ENCODE results near the gene UNK.
A peak's percentile ranks its signal among the peaks of the same experiment; 100 is the strongest.
"Not testable (repeated sequence)": the region's sequence is repeated elsewhere in the genome, so short reads cannot be mapped to it uniquely, and the experiment has no call there.

The UNK gene

GRCh38 chr17:75773808-75774470 is 10.7 kb upstream of the UNK start:
- DNase-seq = no peak

DNA sequence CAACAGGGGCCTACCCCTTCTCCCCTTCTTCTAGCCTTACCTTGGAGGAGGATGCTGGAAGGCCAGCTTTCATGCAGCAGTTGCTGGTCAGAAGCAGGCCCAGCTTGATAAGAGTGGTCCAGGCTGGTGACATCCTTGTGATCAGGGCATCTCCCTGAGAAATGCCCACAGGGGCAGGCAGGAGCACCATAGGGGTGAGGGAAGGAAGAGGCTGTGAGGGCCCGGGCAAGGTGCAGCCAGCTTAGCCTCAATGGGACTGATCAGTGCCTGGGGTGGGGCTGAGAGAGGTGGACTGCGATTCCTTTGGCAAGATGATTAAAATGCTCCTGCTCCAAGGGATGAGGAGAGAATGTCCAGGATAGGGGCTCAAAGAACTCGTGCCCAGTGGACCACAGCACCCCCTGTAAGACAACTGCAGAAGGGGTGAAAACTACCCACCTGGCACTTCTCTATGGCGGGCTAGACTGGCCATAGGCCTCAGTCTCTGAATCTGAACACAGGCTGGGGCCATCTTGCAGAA is 10.1 kb upstream of the UNK start:
- DNase-seq = no peak

DNA sequence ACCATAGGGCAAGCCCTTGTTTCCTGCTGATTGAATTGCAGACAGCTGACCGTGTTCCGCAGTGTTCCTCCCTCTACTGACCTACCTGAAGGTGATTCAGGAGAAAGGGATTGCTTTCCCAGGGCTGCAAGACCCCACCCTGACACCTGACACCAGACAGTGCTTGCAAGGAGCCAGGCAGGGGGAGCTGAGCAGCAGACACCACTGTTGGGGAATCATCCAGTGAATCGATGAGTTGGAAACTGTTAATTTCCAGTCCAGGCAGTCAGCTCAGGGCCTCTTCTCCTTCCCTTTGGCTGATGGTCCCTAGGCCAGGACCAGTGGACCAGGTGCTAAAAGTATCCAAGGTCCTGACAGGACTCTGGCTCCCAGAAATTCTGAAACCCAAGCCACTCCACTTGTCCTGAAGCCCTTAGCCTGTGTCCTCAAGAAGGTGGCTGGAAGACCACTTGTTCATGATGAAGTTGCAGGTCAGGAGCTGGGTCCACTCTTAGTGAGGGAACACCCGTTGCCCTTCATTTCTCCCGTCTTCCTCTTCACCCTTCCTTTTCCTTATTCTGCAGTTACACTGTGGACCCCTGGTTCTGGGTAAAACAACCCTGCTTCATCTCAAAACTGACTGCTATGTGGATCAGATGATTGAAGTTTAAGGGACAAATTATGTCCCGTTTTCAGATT is 9.5 kb upstream of the UNK start:
- no peak for DNase-seq

- no peak for DNase-seq
These were observed 8.0 kb upstream of the UNK start for GRCh38 chr17:75776386-75777295.

DNA sequence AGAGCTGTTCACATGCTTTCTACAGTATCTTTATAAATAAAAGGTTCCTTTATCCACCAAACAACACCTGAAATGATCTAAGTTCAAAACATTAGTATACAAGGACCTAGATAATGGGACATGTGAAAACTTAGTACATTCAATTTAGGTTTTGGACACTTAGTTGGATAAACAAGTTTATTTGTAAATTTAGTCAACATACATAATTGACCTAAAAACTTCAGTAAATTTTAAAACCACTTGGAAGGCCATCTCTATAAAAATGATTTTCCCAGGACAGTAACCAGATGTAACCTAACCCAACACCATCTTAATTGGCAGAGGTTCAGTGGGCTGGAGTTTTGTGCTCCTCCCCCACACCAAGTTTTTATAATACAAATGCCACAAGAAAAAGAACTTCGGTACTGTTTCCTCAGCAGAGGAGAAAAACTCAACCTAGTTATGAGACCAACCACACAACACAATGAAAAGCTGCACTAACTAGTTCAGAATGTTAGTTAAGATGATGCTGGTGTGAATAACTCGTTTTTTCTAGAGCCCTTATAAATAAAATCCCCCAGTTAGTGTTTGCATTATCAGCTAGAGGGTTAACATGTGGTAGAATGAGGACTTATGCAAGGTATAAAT is 7.2 kb upstream of the UNK start:
- DNase-seq = no peak

- not testable (repeated sequence) for DNase-seq
These were observed 6.3 kb upstream of the UNK start for GRCh38 chr17:75778066-75778860.

DNA sequence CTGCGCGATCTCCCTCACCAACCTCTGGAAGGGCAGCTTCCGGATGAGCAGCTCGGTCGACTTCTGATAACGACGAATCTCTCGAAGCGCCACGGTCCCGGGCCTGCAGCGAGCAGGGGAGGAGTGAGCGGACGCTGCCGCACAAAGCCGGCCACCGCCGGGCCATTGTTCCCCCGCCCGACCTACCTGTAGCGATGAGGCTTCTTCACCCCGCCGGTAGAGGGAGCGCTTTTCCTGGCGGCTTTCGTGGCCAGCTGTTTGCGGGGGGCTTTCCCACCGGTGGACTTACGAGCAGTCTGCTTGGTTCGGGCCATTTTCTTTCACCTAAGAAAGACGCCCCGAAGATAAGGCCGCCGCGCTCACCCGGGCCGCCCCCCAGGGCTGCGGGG is 5.8 kb upstream of the UNK start:
- DNase-seq = no peak

DNA sequence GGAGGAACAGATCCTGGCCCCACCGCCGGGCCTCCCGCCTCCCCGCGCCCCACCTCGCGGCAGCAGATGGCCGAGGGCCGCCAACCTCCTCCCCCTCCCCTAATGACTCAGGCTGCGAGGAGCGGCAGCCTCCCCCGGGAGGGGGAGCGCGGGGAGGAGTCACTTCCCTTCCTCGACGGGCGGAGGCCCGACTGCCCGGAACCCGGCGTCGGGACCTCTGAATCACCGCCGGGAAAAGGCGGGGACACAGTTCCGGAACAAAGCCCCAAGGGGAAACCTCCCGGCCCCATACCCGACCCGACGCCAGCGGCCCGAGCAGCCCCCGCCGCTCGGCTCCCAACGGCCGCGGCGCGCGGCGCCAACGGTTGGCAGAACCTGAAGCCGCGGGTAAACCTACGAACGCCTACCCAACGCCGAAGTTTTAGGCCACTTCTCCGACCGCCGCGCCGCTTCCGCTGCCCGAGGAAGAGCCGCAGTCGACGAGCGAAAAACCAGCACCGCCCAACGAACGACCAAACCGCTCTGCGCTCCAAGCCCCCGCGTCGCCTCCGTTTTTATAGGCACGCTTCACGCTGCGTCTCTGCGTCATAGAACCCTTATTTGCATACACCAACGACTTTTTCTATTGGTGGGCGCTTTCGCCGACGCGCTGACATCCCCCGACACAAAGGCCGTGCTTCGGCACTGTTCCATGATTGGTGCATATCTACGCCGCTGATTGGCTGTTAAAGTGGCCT is 5.2 kb upstream of the UNK start:
- peak; percentile 96 for DNase-seq

GRCh38 chr17:75779987-75780889 is 4.4 kb upstream of the UNK start:
- DNase-seq = no peak

DNA sequence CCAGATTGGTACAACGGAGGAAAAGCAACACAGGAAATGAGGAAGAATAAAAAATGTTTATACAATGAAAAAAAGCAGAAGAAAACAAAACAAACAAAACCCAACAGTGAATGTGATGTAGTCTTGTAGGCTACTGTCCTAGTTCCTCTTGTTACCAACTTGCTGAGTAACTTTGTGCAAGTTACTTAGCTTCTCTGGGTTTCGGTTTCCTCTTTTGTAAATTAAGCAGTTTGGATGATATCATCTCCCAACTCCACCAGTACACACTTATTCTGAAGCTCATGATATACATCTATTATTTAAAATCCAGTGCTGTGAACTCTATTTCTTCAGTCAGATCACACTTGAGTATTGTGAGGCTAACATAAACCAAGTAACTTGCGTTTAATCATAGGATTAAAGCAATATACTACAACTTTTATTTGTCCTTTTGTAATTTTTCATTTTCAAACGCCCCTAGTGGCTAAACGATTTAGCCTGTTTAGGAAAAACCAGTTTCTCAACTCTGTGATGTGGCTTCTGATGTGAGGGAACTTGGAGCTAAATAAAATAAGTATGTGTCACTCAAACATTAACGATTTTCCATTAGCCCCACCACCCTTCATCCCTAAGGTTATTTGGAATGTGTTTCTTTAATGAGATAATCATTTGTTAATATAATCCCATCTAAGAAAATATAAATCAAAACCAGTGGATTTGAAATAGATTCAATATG is 1.4 kb upstream of the UNK start:
- peak; percentile 55 for DNase-seq

GRCh38 chr17:75783803-75784472 is 668 bp upstream of the UNK start:
- no peak for DNase-seq

DNA sequence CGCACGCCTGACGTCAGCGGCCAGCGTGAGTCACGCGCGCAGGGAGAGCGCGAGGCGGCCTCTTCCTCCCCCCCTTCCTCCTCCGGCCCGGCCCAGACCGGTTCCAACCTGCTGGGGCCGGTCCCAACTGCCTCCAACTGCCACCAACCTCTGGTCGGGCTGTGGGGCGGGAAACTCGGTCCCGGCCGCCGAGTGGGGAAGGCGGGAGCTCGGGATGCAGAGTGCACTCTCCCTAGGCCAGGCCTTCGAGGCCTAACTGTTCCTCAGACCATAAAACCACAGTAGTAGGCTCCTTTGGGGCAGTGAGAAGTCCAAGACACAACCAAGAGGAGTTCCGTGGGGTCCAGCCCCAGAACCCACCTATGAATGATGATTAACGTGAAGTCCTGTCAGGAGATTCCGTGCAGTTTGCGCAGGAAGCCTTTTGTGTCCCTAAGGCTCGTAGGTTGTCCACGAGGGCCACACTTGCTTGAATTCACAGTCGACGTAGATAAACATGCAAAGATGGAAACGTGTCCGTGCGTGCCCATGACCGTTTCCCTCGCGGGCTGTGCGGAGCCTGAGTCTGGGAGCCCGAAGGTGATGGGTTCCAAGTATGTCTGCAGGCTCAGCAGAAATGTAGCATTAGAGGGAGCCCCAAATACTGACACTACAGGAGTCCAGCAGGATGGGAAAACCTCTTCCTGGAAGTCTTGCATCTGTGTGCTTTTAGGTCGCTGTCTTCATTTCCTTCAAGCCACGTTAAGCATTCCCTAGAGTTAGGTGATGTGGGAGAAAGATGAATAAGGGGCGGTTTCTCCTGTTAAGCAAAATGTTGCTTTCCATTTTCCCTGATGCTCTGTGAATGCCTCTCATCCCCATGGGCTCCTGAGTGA is 647 bp downstream of the UNK start:
- peak; percentile 87 for DNase-seq

GRCh38 chr17:75791254-75791653 is 6.6 kb downstream of the UNK start:
- DNase-seq = no peak

GRCh38 chr17:75793460-75793859 is 8.9 kb downstream of the UNK start:
- DNase-seq = no peak

DNA sequence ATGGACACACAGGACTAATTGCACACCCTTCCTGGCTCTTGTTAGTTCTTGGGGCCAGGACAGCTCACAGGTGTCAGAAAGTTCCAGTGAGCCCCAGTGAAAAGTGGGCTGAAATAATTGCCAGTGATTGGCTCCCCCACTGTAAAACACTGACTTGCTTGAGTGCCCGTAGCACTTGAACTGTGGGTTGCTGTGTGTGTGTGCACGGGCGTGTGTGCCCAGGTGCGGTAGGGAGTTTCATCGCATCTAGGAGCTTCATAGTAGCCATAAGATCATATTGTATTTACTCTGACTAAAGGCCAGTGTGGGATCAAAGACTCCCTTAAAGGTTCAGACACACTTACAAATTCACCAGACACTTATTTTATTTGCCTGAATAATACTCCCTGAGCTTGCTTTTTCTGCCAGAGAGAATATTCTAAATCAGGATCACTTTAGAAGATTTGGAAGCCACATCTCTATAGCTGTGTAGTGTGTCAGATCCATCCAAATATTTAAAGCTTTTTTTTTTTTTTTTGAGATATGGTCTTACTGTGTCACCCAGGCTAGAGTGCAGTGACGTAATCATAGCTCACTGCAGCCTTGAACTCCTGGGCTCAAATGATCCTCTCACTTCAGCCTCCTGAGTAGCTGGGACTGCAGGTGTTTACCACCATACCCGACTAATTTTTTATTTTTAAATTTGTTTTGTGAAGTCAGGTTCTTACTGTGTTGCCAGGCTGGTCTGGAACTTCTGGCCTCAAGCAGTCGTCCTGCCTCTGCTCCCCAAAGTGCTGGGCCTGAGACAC is 11.4 kb downstream of the UNK start:
- DNase-seq = no peak

DNA sequence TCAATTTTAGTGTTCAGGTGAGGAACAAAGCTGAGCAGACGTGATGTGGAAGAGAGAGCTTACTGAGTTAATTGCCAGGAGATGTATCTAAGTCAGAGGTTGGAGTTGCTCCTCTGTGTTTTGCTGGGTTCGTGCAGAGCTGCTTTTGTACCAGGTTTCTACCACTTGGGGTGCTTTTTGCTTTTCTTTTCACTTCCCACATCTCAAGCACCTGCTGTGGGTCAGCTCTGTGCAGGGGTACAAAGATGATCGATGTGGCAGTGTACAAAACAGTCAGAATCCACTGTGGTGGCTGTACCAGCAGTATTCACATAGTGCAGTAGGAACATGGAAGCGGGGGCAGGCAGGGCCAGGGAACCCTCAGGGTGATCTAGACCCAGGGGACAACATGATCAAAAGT is 14.8 kb downstream of the UNK start:
- DNase-seq = no peak

- no peak for DNase-seq
These were observed 19.3 kb downstream of the UNK start for GRCh38 chr17:75803883-75804282.
